ENCODE data around the gene CDC37.

Gene CDC37

DNA sequence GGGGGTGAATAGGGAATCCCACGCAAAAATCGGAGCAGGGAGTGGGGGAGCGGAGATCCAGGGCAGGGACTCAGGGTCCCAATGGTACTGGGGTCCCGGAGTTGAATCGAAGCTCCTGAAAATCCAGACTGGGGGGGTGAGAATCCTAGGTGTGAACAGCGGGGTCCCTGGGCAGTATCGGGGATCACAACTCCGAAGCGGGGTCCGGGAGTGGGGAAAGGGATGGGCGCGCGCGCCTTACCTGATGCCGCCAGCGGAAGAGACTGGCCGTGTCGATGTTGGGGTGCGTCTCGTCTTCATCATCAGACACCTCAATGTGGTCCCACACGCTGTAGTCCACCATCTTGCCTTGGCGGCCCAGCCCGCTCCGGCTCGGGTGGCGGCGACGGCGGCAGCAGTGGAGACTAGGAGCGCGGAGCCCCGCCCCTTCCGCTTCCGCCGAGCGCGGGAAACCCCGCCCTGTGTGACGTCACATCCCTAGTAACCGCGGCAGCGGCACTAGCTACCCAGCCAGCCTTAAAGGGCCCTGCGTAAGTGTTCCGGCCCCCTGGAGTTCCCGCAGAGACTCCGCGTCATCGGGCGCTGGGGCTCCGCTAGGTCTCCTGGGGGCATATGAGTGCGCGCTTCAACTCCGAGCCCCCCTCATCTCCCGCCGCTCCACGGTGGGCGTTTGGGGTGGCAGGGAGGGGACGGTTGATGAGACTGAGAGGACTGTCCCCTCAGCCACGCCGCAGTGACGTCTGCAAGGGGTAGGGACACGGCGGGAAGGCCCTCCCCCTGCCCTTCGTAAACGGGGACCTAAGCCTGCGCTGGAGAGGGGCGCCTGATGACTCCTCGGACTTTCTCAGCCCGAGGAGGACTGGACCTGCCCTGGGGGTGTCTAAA lies at the start of gene CDC37:
Gene CDC37, minus strand, starts transcription at position 406 of the 885 bp plus-strand sequence. Its CDS starts 63 bp downstream, at position 343.
- DNase-seq: peak; percentile 97 to 99

DNA sequence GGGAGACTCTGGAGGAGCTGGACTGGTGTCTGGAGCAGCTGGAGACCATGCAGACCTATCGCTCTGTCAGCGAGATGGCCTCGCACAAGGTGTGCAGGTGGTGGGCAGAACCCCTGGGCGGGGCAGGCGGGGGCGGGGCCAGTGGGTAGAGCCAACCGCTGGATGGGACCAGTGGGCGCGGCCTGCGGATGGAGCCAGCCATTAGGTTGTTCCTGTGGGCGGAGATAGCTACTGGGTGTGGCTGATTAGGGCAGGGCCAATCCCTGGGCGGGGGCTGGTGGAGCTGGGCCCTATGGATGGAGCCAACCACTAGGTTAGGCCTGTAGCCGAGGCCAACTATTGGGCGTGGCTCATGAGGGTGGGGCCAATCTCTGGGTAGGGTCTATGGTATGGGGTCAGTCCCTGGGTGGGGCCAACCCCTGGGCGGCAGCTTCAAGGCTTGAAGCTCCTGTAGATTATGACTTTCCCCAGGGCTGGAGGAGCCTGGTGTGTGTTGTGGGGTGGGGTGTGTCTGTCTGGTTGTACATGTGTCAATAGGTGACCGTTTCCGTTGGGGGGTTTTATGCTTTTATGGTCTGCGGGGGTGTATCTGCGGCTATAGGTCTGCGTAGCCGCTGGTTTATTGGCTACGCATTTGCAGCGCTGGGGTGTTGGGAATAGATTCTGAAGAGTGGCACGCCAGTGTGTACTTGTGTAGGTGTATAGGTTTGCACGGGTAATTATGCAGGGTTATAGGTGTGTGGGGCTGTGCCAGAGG lies 47.7 kb upstream of the CDC37 start:
- no peak for DNase-seq

DNA sequence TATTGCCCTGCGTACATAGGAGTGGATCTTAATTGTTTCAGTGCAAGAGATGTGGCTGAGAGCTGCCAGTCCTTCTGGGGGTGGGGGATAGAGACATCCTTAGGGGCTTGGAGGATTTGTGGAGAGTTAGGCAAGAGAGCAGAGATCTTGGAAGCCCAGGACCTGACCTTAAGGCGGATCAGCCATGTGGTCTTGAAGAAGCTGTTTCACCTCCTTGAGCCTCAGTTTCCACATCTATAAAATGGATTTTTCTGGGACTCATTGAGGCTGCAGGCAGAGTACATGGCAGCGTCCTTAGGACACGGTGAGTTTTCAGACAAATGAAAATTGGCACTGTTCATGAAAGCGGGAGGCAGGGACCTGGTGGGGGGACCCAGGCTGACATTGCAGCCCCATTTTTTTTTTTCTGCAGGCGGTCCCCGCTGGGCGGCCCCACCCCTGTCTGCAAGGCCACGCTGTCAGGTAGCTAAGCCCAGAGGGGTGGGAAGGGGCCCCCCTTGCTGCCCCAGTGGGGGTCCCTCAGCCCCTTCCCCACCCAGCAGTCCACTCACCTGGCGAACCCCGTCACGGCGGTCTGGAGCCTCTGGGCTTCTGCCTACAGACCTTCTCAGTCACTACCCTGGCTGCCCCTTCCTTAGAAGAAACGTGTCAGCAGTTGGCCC lies 47.0 kb upstream of the CDC37 start:
- no peak for DNase-seq

DNA sequence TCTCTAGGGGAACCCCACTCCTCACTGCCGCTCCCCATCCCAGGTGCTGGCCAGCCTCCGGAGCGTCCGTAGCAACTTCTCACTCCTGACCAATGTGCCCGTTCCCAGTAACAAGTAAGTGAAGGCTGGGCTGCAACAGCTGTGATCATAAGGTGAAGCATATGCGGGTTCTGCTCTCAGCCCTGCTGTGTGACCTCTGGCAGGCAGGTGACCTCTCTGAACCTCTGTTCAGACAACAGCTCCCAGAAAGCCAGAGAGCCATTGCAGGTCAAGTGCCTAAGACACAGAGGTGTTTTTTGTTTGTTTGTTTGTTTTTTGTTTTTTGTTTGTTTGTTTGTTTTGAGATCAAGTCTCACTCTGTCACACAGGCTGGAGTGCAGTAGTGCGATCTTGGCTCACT lies 45.7 kb upstream of the CDC37 start:
- no peak for DNase-seq

DNA sequence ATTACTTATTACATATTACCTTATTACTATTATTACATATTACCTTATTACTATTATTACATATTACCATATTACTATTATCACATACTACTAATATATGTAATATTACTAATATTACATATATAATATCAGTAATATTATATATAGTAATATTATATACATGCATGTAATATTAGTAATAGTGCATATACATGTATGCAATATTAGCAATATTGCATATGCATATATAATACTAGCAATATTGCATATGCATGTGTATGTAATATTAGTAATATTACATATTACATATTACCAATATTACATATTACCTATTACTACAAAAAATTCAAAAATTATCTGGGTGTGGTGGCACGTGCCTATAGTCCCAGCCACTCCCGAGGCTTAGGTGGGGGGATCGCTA lies 39.4 kb upstream of the CDC37 start:
- no peak for DNase-seq

DNA sequence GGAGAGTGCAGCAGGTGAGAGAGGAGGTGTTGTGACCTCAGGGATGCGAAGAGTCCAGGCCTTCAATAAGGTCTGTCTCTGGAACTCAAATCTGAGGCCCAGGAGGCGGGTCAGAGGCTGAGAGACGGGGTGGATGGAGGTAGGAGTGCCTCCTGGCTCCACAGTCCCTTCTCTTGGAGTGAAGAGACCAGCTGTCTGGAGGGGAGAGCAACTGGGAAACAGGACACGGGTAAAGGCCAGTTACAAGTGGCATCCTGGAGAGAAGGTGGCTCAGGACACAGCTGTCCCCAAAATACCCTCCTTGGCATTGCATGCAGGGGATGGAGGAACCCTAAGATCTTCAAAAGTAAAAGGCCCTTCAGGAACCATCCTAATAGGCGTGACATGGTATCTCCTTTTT lies 36.2 kb upstream of the CDC37 start:
- DNase-seq: no peak

DNA sequence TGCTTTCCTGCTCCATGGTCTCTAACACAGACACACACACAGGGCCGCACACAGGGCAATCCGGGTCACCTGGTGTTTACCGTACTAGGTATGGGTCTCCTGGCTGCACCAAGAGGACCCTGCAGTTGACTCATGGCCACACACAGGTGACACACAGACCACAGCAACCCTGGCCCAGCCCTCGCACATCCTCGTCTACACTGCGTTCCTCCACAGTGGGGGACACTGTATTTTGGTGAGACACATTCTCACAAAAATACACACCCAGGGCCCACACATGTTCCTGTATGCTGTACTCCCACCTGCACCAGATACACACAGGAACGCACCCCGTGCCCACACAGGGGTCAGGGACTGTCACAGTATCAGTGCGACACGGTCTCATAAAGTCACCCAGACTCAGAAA lies 29.8 kb upstream of the CDC37 start:
- DNase-seq: no peak

DNA sequence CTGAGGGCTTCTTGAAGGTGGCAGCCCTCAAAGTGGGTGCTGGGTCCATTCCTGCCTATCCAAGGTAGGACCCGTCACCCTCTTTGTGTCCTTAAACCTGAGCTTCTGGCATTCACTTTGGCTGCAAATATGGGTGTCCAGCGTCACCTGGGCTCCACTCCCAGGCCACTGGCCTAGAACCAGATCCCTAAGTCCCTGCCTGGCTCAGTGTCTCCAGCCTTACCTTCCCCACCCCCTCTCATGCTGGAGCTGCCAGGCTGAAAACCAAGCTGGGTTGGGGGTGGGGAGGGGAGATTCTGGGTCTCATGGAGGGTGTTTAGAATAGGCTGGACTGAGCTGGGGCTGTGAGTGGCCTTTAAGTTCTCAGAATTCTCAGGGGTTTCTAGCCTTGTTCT lies 29.4 kb upstream of the CDC37 start:
- DNase-seq: no peak

DNA sequence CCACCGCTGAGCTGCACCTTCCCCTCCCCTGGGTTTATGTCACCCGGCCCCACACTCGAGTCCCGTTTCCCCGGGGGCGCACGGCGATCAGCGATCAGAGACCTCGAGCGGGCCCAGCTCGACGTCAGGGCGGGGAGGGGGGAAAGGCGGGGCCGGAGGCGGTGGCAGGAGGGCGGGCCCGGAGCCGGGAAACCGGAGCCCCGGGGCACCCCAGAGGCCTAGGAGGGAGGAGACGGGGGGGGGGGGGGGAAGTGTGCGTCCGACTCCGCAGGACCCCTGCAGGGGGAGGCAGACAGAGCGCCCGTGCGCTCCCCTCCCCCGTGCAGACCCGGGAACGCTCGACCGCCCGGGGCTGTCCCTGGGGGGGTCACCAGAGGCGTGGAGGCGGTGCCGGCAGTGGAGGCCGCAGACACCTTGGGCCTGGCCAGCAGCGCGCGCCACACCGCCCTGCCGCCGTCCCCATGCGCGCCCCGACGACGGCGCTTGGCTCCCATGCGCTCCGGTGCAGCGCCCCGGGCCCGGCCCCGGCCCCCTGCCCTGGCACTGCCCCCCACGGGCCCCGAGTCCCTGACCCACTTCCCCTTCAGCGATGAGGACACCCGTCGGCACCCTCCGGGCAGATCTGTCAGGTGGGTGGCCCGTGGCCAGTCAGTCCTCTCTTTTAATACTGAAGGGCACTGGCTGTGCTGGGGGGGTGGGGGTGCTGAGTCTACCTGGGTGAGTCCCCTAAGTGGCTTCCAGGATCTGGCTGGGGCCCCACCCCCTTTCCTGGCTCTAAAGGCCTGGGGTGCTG lies 28.8 kb upstream of the CDC37 start:
- DNase-seq: no peak

DNA sequence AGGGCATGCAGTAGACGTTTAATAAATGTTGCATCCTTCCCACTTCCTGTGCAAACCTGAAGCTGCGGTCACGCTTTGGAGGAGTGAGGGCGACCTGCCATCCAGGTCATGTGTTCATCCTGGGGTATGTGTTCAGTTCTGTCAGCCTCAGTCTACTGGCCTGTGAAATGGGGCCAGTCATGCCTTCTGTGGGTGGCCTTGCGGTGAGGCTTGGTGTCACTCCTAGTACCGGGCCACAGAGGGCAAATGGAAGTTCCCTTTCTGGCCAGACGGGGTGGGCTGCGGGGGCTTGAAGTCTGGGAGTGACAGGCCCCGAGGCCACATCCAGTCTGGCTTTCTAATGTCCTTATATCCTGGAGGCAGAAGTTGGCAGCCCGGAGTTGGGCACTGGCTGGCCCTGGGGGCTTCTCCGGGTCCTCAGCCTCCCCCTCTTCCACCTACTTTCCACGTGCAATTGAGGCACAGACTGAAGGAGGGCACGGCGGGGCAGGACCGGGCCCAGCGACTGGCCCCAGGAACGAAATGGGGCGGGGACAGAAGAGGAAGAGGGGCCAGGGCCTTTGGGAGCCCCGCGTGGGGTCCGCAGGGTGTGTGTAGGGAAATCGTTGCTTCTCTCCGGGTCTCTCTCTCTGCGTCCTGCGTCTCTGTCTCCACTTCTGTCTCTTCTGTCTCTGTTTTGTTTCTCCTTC lies 28.1 kb upstream of the CDC37 start:
- no peak for DNase-seq

DNA sequence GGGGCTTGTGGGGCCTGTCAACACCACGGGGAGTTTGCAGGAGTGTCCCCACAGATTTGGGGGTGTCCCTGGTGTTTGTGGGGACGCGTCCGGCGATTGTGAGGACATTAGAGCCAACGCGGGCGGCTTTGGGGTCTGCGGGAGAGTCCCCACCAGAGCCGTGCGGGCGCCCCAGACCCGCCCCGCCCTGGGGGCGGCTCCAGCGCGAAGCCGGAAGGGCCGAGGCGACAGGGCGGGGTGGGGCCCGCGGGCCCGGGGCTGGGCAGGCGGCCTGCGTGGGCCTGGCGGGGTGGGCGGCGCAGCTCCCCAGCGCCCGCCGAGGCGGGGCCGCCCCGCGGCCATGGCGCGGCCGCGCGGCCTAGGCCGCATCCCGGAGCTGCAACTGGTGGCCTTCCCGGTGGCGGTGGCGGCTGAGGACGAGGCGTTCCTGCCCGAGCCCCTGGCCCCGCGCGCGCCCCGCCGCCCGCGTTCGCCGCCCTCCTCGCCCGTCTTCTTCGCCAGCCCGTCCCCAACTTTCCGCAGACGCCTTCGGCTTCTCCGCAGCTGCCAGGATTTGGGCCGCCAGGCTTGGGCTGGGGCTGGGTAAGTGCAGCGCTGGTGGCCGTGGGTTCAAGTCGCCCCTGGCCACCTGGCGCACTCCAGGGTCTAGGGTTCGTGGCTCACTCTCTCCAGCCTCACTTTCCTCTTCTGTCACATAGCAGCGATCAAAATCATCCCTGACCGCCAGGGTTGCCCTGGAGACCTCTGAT lies 27.3 kb upstream of the CDC37 start:
- DNase-seq: no peak

DNA sequence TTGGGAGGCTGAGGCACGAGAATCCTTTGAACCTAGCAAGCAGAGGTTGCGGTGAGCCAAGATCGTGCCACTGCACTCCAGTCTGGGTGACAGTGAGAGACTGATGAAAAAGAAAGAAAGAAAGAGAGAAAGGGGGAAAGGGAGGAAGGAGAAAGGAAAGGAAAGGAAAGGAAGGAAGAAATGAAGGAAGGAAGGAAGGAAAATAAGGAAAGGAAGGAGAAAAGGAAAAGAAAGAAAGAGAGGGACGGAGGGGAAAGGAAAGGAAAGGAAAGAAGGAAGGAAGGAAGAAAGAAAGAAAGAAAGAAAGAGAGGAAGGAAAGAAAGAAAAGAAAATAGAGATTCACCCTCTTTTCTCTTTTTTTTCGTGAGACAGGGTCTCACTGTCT lies 25.6 kb upstream of the CDC37 start:
- no peak for DNase-seq

DNA sequence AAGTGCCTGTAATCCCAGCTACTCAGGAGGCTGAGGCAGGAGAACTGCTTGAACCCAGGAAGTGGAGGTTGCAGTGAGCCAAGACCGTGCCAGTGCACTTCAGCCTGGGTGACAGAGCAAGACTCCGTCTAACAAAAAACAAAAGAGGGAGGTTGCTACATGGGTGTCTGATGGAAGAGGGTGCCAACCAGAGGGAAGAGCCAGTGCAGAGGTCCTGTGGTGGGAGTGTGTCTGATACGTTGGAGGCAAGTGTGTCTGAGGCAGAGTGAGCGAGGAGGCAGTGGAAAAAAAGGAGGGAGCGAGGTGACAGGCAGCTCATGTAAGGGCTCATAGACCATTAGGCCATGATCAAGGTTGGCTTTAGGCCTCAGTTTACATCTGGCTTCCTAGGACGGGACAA lies 23.8 kb upstream of the CDC37 start:
- DNase-seq: no peak

DNA sequence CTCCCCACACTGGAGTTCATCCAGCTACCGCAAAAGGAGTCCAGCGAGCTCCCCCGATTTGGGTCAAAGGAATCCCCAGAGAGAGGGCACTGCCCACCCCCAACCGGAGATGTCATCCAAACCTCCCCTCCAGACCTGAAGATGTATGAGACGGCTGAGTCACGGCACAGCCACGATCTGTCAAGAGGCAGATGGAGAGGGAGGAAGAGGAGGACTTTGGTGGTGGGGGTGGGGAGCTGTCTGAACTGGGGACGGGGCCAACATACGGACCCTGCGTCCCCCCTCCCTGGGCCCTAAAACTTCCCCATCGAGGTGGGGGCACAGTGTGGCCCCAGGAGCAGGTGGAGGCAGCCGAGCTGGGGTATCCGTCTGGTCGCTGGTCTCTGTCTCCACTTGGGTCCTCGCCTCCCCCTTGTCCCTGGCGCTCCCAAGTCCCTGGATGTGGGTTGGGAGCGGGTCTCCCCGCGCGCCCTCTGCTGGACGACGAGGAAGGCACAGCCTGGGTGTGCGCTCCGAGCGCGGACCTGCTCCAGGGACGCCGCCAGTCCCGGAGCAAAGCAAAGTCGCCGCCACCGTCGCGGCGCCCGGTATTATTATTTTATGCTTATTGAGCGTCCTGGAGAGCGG lies 20.8 kb upstream of the CDC37 start:
- DNase-seq: peak; percentile 68 to 78

DNA sequence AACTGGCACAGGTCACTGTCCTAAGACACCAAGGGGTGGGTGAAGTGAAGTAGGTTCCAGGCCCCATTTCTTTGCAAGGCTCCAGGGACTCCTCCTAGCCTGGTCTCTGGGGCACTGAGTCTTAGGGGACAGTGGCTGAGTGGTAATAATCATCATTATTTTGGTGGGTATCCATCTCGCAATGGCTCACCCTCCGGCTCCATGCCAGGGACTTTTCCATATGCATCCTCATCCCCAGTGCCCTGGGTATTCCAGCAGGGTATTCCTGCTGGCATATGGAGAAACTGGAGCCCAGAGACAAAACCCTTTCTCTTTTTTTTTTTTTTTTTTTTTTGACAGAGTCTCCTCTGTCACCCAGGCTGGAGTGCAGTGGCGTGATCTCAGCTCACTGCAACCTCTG lies 19.5 kb upstream of the CDC37 start:
- DNase-seq: no peak

DNA sequence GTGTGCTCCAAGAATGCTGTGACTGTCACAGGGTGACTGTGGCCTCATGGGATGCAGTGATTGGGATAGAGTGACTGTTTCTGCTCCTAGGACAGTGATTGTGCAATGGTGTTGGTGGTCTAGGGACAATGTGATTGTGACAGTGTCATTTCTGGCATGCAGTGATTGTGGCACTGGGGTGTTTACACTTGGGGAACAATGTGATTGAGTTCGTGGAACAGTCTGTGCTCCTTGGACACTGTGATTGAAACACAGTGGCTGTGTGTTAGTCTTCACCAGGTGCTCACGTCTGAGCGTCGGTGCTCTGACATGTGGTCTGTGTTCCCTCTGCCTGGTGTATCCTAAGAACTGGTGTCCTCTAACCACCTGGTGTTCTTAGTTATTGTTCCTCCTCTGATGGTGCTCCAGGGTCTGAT lies 18.7 kb upstream of the CDC37 start:
- no peak for DNase-seq

DNA sequence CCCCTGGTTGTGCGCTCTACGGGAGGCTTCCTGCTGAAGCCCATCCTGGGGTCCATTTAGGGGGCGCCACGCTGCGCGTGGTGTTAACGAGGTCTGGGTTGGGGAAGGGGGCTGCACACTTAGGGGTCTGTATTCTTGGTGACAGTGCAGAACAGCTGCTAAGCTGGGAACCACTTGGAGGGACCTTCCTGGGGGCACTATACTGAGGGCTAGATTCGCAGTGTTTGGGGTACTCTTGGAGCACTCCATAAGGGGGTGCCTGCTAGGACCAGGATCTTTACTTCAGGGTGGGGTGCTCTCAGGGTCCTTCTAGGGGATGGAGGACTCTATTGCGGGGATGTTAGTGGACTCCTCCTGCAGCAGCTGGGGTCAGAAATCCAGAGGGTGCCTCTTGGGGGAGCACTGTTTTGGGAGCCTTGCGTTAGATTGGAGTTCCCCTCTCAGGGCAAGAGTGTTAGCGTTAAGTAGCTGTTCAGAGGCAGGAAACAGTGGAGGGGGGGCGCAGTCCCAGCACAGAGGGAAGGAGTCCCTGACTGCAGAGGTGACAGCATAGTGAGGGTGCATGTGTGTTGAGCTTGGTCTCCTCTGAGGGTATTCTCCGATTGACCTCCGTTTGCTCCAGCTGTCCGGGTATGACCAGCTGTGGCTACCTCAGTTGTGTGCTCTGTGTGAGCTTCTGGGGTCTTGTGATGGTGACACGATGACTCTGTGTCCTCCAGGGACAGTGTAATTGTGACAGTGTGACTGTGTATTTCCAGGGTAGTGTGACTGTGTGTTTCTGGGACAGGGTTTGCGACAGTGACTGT lies 18.1 kb upstream of the CDC37 start:
- no peak for DNase-seq

DNA sequence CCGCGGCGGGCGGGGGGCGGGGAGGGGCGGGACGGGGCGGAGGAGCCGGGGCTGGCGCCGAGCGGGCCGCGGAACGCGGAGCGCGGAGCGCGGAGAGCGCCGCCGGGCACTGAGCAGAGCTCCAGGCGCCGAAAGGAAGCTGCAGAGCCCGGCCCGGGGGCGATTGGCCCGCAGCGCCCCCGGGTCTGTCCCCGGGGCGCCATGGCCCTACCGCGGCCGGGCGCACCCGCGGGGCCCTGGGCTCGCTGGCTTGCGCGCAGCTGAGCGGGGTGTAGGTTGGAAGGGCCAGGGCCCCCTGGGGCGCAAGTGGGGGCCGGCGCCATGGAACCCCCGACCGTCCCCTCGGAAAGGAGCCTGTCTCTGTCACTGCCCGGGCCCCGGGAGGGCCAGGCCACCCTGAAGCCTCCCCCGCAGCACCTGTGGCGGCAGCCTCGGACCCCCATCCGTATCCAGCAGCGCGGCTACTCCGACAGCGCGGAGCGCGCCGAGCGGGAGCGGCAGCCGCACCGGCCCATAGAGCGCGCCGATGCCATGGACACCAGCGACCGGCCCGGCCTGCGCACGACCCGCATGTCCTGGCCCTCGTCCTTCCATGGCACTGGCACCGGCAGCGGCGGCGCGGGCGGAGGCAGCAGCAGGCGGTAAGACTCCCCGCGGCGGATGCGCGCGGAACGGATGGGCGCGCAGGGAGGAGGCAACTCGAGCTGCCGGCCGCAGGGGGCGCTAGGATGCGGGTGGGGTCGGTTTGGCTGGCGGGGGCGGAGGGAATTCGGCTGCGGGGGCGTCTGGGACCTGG lies 17.3 kb upstream of the CDC37 start, which contains the start of gene PDE4A:
Gene PDE4A, plus strand, starts transcription at position 95 of the 796 bp plus-strand sequence. Its CDS starts 227 bp downstream, at position 322.
- DNase-seq: peak; percentile 50 to 60

Measured in stimulated activated CD4-positive, alpha-beta T cell treated with anti-CD3 and anti-CD28 coated beads, Interleukin-2, amount 100 ng/mL, for 48 hours (primary cell).